HFFc6 (cell line): ENCODE measurements around the gene STXBP6. TPM values are rescaled to one million over a fixed set of nuclear protein-coding genes. Genes with fewer than 3 reads are reported as not detected.

Experiments
- DNase-seq: peaks from one replicate; pipeline ENCODE4 v3.0.0-alpha.2; 2018
- H3K27ac Mint-ChIP-seq: 2 replicates; pipeline ENCODE4 v1.8.0; 2020; ENCODE audit warnings: mild to moderate bottlenecking, mixed read lengths
- H3K27me3 Mint-ChIP-seq: 2 replicates; pipeline ENCODE4 v1.8.0; 2021; ENCODE audit warnings: mild to moderate bottlenecking, moderate library complexity, mixed read lengths; ENCODE audit not compliant: insufficient read depth
- H3K36me3 Mint-ChIP-seq: 2 replicates; pipeline ENCODE4 v1.8.0; 2021; ENCODE audit warnings: low read depth, mixed read lengths
- H3K4me1 Mint-ChIP-seq: 2 replicates; pipeline ENCODE4 v1.8.0; 2020; ENCODE audit warnings: low read depth, mixed read lengths
- H3K4me3 Mint-ChIP-seq: 2 replicates; pipeline ENCODE4 v1.8.0; 2020; ENCODE audit warnings: mild to moderate bottlenecking, moderate library complexity, mixed read lengths
- H3K9me3 Mint-ChIP-seq: 2 replicates; pipeline ENCODE4 v1.8.0; 2020; ENCODE audit warnings: mild to moderate bottlenecking, mixed read lengths
- CTCF ChIP-seq: fragments of 200-600 bp; sonication (generic); IDR thresholded peaks from 2 replicates; pipeline ENCODE4 v1.5.0; 2021; ENCODE audit warnings: antibody characterized with exemption, mild to moderate bottlenecking
- total RNA-seq, 6 experiments: library from RNA; stranded (reverse); fragmentation: NEBNext Ultra II Directional; extraction: Animal tissue kit (Norgen Biotek cat#: 25700); gene quantifications; 2 replicates in 1 of 6; 3 replicates in 5 of 6; pipeline ENCODE4 v1.2.3, GENCODE V29; 2021

Gene STXBP6
- total RNA-seq, 6 experiments from 2014 or later = 15.4 to 17.5 (median 17.0) TPM

GRCh38 chr14:25038044-25038668 is 11.8 kb downstream of the STXBP6 start:
- H3K27ac Mint-ChIP-seq = no peak overlapping the region
- no peak for DNase-seq
- peaks cover 29% of the 10 kb centered on the region for H3K4me1 Mint-ChIP-seq
- no peak overlapping the region for H3K4me3 Mint-ChIP-seq
- no peak for TF ChIP-seq CTCF
- no peaks in the 10 kb centered on the region; the same call in 1 of the 2 replicates for H3K27me3 Mint-ChIP-seq
- no peaks in the 10 kb centered on the region for H3K9me3 Mint-ChIP-seq
- no peaks in the 10 kb centered on the region for H3K36me3 Mint-ChIP-seq

GRCh38 chr14:25037032-25037431 is 12.9 kb downstream of the STXBP6 start:
- no peaks in the 10 kb centered on the region for H3K27me3 Mint-ChIP-seq
- no peaks in the 10 kb centered on the region for H3K36me3 Mint-ChIP-seq
- H3K9me3 Mint-ChIP-seq = no peaks in the 10 kb centered on the region
- H3K4me1 Mint-ChIP-seq = peaks cover 17% of the 10 kb centered on the region
- no peak overlapping the region for H3K4me3 Mint-ChIP-seq
- no peak overlapping the region for H3K27ac Mint-ChIP-seq
- TF ChIP-seq CTCF = no peak
- no peak for DNase-seq

GRCh38 chr14:25034803-25035681 is 14.9 kb downstream of the STXBP6 start:
- Mint-ChIP-seq H3K27ac (no peak overlapping the region), H3K36me3 (no peaks in the 10 kb centered on the region), H3K4me1 (peaks cover 11% of the 10 kb centered on the region; the same call in 1 of the 2 replicates), H3K9me3 (no peaks in the 10 kb centered on the region), H3K4me3 (no peak overlapping the region), H3K27me3 (no peaks in the 10 kb centered on the region)
- TF ChIP-seq CTCF = no peak
- DNase-seq = no peak

GRCh38 chr14:25033358-25033757 is 16.6 kb downstream of the STXBP6 start:
- H3K9me3 Mint-ChIP-seq = no peaks in the 10 kb centered on the region
- no peaks in the 10 kb centered on the region for H3K36me3 Mint-ChIP-seq
- H3K27ac Mint-ChIP-seq = no peak overlapping the region
- H3K27me3 Mint-ChIP-seq = no peaks in the 10 kb centered on the region
- no peak for TF ChIP-seq CTCF
- DNase-seq = no peak
- peaks cover 11% of the 10 kb centered on the region; the same call in 1 of the 2 replicates for H3K4me1 Mint-ChIP-seq
- no peak overlapping the region for H3K4me3 Mint-ChIP-seq

GRCh38 chr14:25032092-25032784 is 17.7 kb downstream of the STXBP6 start:
- no peak for DNase-seq
- no peaks in the 10 kb centered on the region for H3K9me3 Mint-ChIP-seq
- H3K4me3 Mint-ChIP-seq = no peak overlapping the region
- no peak overlapping the region for H3K27ac Mint-ChIP-seq
- H3K4me1 Mint-ChIP-seq = peaks cover 3% of the 10 kb centered on the region; the same call in 1 of the 2 replicates
- TF ChIP-seq CTCF = peak; percentile 63
- no peaks in the 10 kb centered on the region for H3K36me3 Mint-ChIP-seq
- H3K27me3 Mint-ChIP-seq = no peaks in the 10 kb centered on the region
